Fibroblast of skin of scalp (primary cell): Measurements from ENCODE around the gene ERC2.

ENCODE experiments used
- DNase-seq: peaks from one replicate; pipeline ENCODE4 v3.0.0-alpha.2; 2013

ERC2 gene

GRCh38 chr3:55726501-55726775 lies 741.8 kb downstream of the ERC2 start:
- no peak for DNase-seq

GRCh38 chr3:55725681-55726500 lies 742.4 kb downstream of the ERC2 start:
- no peak for DNase-seq

- DNase-seq: no peak
Observed at GRCh38 chr3:55724821-55725220, 743.4 kb downstream of the ERC2 start.

- DNase-seq: no peak
Observed at GRCh38 chr3:55724407-55724784, 743.9 kb downstream of the ERC2 start.

- DNase-seq: no peak
Observed at GRCh38 chr3:55723653-55724406, 744.4 kb downstream of the ERC2 start.

GRCh38 chr3:55721716-55722484 lies 746.4 kb downstream of the ERC2 start:
- DNase-seq: peak; percentile 46

GRCh38 chr3:55720614-55721013 lies 747.7 kb downstream of the ERC2 start:
- peak; percentile 71 for DNase-seq

GRCh38 chr3:55719508-55719907 lies 748.8 kb downstream of the ERC2 start:
- DNase-seq: peak; percentile 78

- no peak for DNase-seq
Observed at GRCh38 chr3:55719006-55719405, 749.3 kb downstream of the ERC2 start.

GRCh38 chr3:55718521-55718921 lies 749.7 kb downstream of the ERC2 start:
- peak; percentile 70 for DNase-seq

GRCh38 chr3:55718074-55718473 lies 750.2 kb downstream of the ERC2 start:
- no peak for DNase-seq

- DNase-seq: no peak
Observed at GRCh38 chr3:55717481-55717880, 750.8 kb downstream of the ERC2 start.

- no peak for DNase-seq
Observed at GRCh38 chr3:55716611-55717225, 751.5 kb downstream of the ERC2 start.

- DNase-seq: no peak
Observed at GRCh38 chr3:55716044-55716443, 752.2 kb downstream of the ERC2 start.

- DNase-seq: no peak
Observed at GRCh38 chr3:55714057-55714456, 754.2 kb downstream of the ERC2 start.

- no peak for DNase-seq
Observed at GRCh38 chr3:55711646-55712045, 756.6 kb downstream of the ERC2 start.

- no peak for DNase-seq
Observed at GRCh38 chr3:55709411-55710012, 758.8 kb downstream of the ERC2 start.

GRCh38 chr3:55708921-55709320 lies 759.3 kb downstream of the ERC2 start:
- no peak for DNase-seq

GRCh38 chr3:55708242-55708641 lies 760.0 kb downstream of the ERC2 start:
- no peak for DNase-seq

GRCh38 chr3:55704521-55704920 lies 763.7 kb downstream of the ERC2 start:
- DNase-seq: peak; percentile 81

- no peak for DNase-seq
Observed at GRCh38 chr3:55702822-55703221, 765.4 kb downstream of the ERC2 start.

- DNase-seq: no peak
Observed at GRCh38 chr3:55701997-55702396, 766.3 kb downstream of the ERC2 start.

- DNase-seq: peak; percentile 28
Observed at GRCh38 chr3:55698831-55699230, 769.4 kb downstream of the ERC2 start.
